Stimulated activated CD8-positive, alpha-beta memory T cell treated with anti-CD3 and anti-CD28 coated beads, Interleukin-12 subunit alpha, Interleukin-12 subunit beta, amount 100 ng/mL, for 4 hours (primary cell): ENCODE measurements around the gene SAXO1.
"Not testable (repeated sequence)": the region's sequence is repeated elsewhere in the genome, so short reads cannot be mapped to it uniquely, and the experiment has no call there.

Experiments used
- DNase-seq: peaks from one replicate; pipeline ENCODE4 v3.0.0-alpha.2; 2020; ENCODE audit warnings: low read depth

Gene SAXO1

GRCh38 chr9:18970393-18970792 is 62.6 kb downstream of the SAXO1 start:
- DNase-seq: no peak

- DNase-seq: no peak
Measured at GRCh38 chr9:18969128-18969527, 63.9 kb downstream of the SAXO1 start.

- no peak for DNase-seq
Measured at GRCh38 chr9:18955626-18956025, 77.4 kb downstream of the SAXO1 start.

- no peak for DNase-seq
Measured at GRCh38 chr9:18951936-18952335, 81.1 kb downstream of the SAXO1 start.

GRCh38 chr9:18947892-18948339 is 85.1 kb downstream of the SAXO1 start:
- DNase-seq: no peak

- no peak for DNase-seq
Measured at GRCh38 chr9:18942801-18943200, 90.2 kb downstream of the SAXO1 start.

- DNase-seq: no peak
Measured at GRCh38 chr9:18941060-18941740, 91.8 kb downstream of the SAXO1 start.

GRCh38 chr9:18939943-18940342 is 93.1 kb downstream of the SAXO1 start:
- no peak for DNase-seq

GRCh38 chr9:18936094-18936871 is 96.7 kb downstream of the SAXO1 start:
- DNase-seq: no peak

- no peak for DNase-seq
Measured at GRCh38 chr9:18935541-18935940, 97.5 kb downstream of the SAXO1 start.

- not testable (repeated sequence) for DNase-seq
Measured at GRCh38 chr9:18930611-18931010, 102.4 kb downstream of the SAXO1 start.

GRCh38 chr9:18928711-18929110 is 104.3 kb downstream of the SAXO1 start:
- no peak for DNase-seq

GRCh38 chr9:18926513-18926912 is 106.5 kb downstream of the SAXO1 start:
- no peak for DNase-seq

GRCh38 chr9:18925880-18926279 is 107.1 kb downstream of the SAXO1 start:
- DNase-seq: no peak

- no peak for DNase-seq
Measured at GRCh38 chr9:18923671-18924430, 109.2 kb downstream of the SAXO1 start.

GRCh38 chr9:18923167-18923566 is 109.8 kb downstream of the SAXO1 start:
- no peak for DNase-seq

GRCh38 chr9:18922161-18922885 is 110.7 kb downstream of the SAXO1 start:
- DNase-seq: no peak

- no peak for DNase-seq
Measured at GRCh38 chr9:18921366-18922075, 111.5 kb downstream of the SAXO1 start.

GRCh38 chr9:18920141-18921084 is 112.6 kb downstream of the SAXO1 start:
- no peak for DNase-seq

- no peak for DNase-seq
Measured at GRCh38 chr9:18911714-18912342, 121.2 kb downstream of the SAXO1 start.
